GM12872 (cell line): ENCODE data around the gene PYCARD.

Source experiments
- CTCF ChIP-seq: IDR thresholded peaks from 3 replicates; pipeline ENCODE4 v1.5.1; 2011; ENCODE audit warnings: low read depth, mild to moderate bottlenecking, low read length, moderate library complexity; ENCODE audit not compliant: insufficient read depth

PYCARD gene

GRCh38 chr16:31213342-31213741, 10.8 kb upstream of the PYCARD start:
- TF ChIP-seq CTCF, result no peak

- no peak for TF ChIP-seq CTCF
These were observed 4.2 kb upstream of the PYCARD start for GRCh38 chr16:31206776-31207175.

GRCh38 chr16:31204871-31205666, 2.5 kb upstream of the PYCARD start:
- TF ChIP-seq CTCF, result no peak

- TF ChIP-seq CTCF, result no peak
These were observed 762 bp downstream of the PYCARD start for GRCh38 chr16:31201582-31202413.

GRCh38 chr16:31200821-31201568, 1.6 kb downstream of the PYCARD start:
- peak; percentile 28; the same call in 1 of the 3 replicates for TF ChIP-seq CTCF

GRCh38 chr16:31199430-31200041, 3.0 kb downstream of the PYCARD start:
- TF ChIP-seq CTCF, result no peak
